GM12873 (cell line): ENCODE measurements around the gene GRM4.

ENCODE experiments used
- TF ChIP-seq, protein P1 (sequence below): IDR thresholded peaks from 2 replicates; pipeline ENCODE4 v1.5.1; 2012; ENCODE audit warnings: low read depth, mild to moderate bottlenecking, moderate library complexity, low read length, control low read depth; ENCODE audit not compliant: insufficient read depth; ENCODE audit errors: missing control alignments

GRM4 gene

DNA sequence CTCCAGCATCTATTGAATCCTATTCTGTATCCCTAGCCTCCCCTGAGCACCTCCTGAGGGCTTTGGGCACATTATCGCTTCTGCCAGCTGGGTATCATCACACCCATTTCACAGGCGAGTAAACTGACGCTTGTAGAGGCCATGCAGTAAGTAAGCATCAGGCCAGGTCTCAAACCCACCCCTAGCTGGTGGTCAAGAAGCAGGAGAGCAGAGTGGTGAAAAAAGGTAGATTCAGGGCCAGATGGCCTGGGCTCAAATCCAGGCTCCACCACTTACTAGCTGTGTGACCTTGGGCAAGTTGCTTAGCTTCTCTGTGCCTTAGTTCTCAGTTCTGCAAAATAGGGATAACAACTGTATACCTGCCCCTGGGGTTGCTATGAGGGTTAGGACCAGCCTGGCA, 19.9 kb downstream of the GRM4 start:
- TF ChIP-seq, protein P1, sequence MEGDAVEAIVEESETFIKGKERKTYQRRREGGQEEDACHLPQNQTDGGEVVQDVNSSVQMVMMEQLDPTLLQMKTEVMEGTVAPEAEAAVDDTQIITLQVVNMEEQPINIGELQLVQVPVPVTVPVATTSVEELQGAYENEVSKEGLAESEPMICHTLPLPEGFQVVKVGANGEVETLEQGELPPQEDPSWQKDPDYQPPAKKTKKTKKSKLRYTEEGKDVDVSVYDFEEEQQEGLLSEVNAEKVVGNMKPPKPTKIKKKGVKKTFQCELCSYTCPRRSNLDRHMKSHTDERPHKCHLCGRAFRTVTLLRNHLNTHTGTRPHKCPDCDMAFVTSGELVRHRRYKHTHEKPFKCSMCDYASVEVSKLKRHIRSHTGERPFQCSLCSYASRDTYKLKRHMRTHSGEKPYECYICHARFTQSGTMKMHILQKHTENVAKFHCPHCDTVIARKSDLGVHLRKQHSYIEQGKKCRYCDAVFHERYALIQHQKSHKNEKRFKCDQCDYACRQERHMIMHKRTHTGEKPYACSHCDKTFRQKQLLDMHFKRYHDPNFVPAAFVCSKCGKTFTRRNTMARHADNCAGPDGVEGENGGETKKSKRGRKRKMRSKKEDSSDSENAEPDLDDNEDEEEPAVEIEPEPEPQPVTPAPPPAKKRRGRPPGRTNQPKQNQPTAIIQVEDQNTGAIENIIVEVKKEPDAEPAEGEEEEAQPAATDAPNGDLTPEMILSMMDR = no peak

DNA sequence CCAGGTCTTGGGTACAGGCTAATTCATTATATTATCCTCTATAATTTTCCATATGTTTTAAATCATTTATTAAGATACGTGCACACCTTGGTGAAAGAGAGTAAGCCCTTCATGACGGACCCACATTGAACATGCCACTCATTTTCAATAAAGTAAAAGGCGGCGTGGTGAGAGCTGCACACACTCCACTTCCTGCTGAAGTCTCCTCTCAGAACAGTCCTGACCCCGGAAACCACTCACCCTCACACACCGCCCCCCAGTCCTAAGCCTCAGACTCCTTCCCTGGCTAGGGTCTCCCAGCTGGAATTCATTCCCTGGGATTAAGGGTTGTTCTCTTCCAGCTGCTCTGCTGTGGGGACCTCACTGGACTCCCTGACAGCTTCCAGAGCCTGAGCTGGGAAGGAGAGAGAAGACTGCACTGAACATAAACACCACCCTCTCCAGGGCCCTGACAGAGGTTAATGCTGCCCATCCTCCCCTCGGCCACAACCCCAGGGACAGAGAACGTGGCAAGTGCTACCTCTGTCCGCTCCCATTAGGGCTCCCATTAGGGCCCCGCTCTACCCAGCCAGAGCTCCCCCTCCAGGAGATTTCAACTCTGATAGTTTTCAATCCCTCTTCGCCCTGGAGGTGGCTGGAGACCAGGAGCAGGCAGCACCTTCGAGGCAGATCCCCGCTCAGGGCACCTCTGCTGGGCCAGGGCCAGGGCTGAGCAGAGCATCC, 24.8 kb downstream of the GRM4 start:
- TF ChIP-seq, protein P1 = no peak

DNA sequence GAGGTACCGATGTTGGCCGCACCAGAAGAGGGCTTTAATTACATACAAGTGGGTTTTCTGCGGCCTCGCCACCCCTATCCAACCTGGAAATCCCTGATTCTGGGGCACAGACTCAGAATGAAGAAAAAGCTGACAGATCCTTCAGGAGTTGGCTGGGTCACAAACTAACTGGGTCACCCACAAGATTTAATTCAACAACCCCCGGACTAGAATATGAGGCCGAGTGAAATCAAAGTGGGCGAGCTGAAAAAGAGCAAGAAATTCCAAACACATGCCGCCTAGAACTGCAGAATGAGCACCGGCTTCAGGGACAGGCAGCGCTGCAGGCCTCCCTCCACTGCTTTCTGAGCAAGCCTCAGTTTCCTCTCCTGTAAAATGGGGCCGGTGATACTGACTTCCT, 30.0 kb downstream of the GRM4 start:
- TF ChIP-seq, protein P1 = no peak

DNA sequence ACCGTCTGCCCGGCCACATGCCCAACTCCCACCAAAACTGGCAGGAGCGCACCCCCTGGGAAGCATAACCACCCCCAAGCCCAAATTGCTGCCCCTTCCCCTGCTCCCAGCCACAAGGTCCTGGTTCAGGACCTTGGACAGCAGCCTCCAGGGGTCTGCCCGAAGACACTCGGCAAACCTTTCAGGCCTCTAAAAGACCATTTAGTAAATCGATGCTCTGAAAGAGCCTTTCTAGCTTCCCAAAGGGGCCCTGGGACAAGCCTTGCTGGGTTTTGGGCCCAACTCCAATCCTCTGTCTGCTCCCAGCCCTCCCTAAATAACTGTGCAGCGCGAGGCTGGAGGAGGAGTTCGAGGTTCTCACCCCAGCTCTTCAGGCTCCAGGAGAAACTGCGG, 30.5 kb downstream of the GRM4 start:
- TF ChIP-seq, protein P1 = no peak

DNA sequence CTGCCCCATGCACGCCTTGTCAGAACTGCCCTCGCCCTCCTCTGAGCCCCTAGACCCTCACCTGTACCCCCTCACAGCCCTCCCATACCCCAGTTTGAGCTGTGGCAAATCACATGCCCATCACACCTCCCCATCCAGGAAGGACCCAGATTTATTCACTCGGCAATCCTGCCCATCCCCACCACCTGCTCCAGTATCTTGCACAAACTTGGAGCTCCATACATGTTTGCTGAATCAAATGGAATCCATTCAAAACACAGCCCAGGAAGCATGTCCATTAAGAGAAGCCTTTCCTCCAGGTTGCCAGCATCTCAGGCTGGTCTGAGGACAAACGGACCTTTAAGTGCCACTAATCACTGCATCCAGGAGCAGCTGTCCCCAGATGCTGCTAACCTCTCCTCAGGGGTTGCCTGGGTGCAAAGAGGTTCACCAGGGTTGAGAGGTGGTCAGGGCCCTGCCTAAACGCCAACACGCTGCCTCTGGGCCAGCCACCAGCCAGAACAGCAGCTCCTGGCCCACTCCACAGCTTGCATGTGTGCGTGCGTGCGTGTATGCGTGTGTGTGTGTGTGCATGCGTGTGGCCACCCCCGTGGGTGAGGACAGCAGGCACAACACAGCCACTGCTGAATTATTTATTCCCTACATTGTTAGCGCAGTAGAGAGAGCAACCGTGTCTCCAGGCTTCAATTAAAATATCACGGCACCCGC, 31.0 kb downstream of the GRM4 start:
- TF ChIP-seq, protein P1 = no peak

DNA sequence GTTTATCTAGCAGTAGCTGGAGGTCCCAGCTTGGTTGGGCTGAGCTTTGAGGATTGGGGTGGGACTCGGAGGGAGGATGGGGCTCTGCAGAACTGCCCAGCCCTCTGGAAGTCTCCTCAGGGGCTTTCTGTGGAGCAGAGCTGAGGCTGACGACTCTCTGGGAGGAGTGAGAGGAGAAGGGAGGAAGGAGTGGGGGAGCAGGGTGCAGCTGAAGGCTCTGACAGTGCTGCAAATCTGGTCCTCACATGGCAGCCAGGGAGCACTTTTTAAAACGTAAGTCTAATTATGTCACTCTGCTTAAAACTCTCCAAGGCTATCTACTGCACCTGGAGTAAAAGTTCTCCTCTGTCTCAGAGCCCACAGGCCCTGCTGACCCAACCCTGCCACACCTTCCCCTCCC, 32.4 kb downstream of the GRM4 start:
- TF ChIP-seq, protein P1 = no peak

DNA sequence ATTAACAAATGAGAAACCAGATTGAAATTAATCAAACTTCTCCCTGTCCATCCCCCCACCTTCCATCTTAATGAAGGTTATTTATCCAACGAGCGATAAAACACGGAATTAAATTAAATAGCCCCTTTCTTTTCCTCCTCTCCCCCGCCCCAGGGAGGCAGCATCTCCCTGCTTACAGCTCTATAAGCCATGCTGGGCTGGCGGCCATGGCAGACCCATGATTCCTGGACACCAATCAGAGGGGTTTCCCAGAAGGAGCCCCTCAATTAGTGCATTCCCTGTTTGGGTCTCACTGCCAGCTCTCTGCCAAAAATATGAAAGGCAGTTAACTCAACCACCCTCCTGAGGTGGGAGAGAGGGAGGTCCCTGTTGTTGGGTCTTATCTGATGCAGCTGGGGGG, 33.8 kb downstream of the GRM4 start:
- TF ChIP-seq, protein P1 = no peak
